Gastrocnemius medialis (tissue), 4 donors: ENCODE measurements around the gene CNP. TPM values are rescaled to one million over a fixed set of nuclear protein-coding genes. Genes with fewer than 3 reads are reported as not detected.
A peak's percentile ranks its signal among the peaks of the same experiment; 100 is the strongest.

Source experiments
- ATAC-seq, 2 donors: fragments of 150-250 bp; one replicate each; pipeline ENCODE4 v1.9.1; 2016
- DNase-seq, 2 donors: peaks; one replicate each; pipeline ENCODE4 v3.0.0-alpha.2; 2019
- H3K27ac ChIP-seq, 4 donors: fragments of 200-600 bp; sonication (generic); 1 replicate in 1 of 4; 2 replicates in 3 of 4; pipeline ENCODE4 v1.5.1; 2016 to 2018; ENCODE audit warnings: mild to moderate bottlenecking in 2 of 4, moderate library complexity in 1 of 4
- H3K27me3 ChIP-seq, 3 donors: fragments of 200-600 bp; sonication (generic) in 2 of 3; 1 replicate in 1 of 3; 2 replicates in 2 of 3; pipeline versions ENCODE4 v1.5.1 to v1.6.0; 2016 to 2019; ENCODE audit warnings: mild to moderate bottlenecking in 1 of 3, moderate library complexity in 1 of 3
- H3K36me3 ChIP-seq, 2 donors: fragments of 200-600 bp; sonication (generic) in 1 of 2; one replicate each; pipeline ENCODE4 v1.5.1; 2017 to 2018
- H3K4me1 ChIP-seq, 2 donors: fragments of 200-600 bp; sonication (generic) in 1 of 2; one replicate each; pipeline ENCODE4 v1.5.1; 2016 to 2017; ENCODE audit warnings: mild to moderate bottlenecking in 2 of 2
- H3K4me3 ChIP-seq, 4 donors: fragments of 200-600 bp; sonication (generic) in 3 of 4; 1 replicate in 1 of 4; 2 replicates in 3 of 4; pipeline ENCODE4 v1.5.1; 2016 to 2019; ENCODE audit warnings: mild to moderate bottlenecking in 2 of 4
- H3K9me3 ChIP-seq, 3 donors: fragments of 200-600 bp; sonication (generic) in 2 of 3; 1 replicate in 1 of 3; 2 replicates in 2 of 3; pipeline ENCODE4 v1.5.1; 2016 to 2019
- CTCF ChIP-seq, 5 experiments: fragments of 450-650 bp in 3 of 5; fragments of 200-600 bp in 2 of 5; sonication (generic) in 2 of 5; IDR thresholded peaks in 4 of 5; conservative IDR thresholded peaks in 1 of 5; 1 replicate in 4 of 5; 2 replicates in 1 of 5; pipeline ENCODE4 v1.5.1; 2016 to 2019; ENCODE audit warnings: antibody characterized with exemption in 5 of 5, mild to moderate bottlenecking in 3 of 5, moderate library complexity in 3 of 5
- POLR2A ChIP-seq, 2 donors: fragments of 450-650 bp; IDR thresholded peaks; one replicate each; pipeline ENCODE4 v1.6.1; 2017; ENCODE audit warnings: antibody characterized with exemption in 2 of 2, mild to moderate bottlenecking in 2 of 2, moderate library complexity in 2 of 2
- in situ Hi-C, 4 donors: fragments of 200-750 bp; cut with MboI; loops; one replicate each; pipeline versions ENCODE4 v1.15.0 to v1.8.0; 2017; ENCODE audit warnings: low sequenced_read_pairs in 4 of 4
- intact Hi-C: fragments of 100-400 bp; cut with DNase I; formaldehyde crosslinking; loops from one replicate; pipeline ENCODE4 v1.15.1; 2023; ENCODE audit warnings: low total_unique reads
- total RNA-seq, 4 donors: library from RNA; depleted of rRNA; stranded (reverse); fragments of >200 nt; gene quantifications; one replicate each; pipeline versions ENCODE4 v1.1.0 to v1.2.3, GENCODE V29; 2016

Gene CNP
- total RNA-seq, 4 donors from 2014 or later = 15.1 to 26.2 (median 20.4) TPM

GRCh38 chr17:41996855-41997164 is 30.2 kb downstream of the CNP start:
- H3K27ac ChIP-seq = no peak overlapping the region
- H3K36me3 ChIP-seq = peaks cover 4 to 85% of the 10 kb centered on the region in 2 donors
- no peak for ATAC-seq
- peaks cover 15 to 20% of the 10 kb centered on the region in 2 donors for H3K4me1 ChIP-seq
- no peak for DNase-seq
- H3K4me3 ChIP-seq = no peak overlapping the region
- no peaks in the 10 kb centered on the region for H3K27me3 ChIP-seq
- TF ChIP-seq POLR2A (IDR thresholded peaks at IDR 0.05) = no peak
- no peak for TF ChIP-seq CTCF (IDR thresholded peaks at IDR 0.05 in 4 of 5, conservative IDR thresholded peaks at IDR 0.05 in 1 of 5)
- in situ Hi-C loops (no loop called here), intact Hi-C loops (no loop called here)
- no peaks in the 10 kb centered on the region for H3K9me3 ChIP-seq

- Histone ChIP-seq H3K4me3 (no peak overlapping the region), H3K4me1 (peaks cover 10 to 11% of the 10 kb centered on the region in 2 donors), H3K27ac (no peak overlapping the region), H3K36me3 (peaks cover 4 to 74% of the 10 kb centered on the region in 2 donors), H3K9me3 (no peaks in the 10 kb centered on the region), H3K27me3 (no peaks in the 10 kb centered on the region)
- intact Hi-C loops = no loop called here
- no peak for TF ChIP-seq CTCF (IDR thresholded peaks at IDR 0.05 in 4 of 5, conservative IDR thresholded peaks at IDR 0.05 in 1 of 5)
- no peak for TF ChIP-seq POLR2A (IDR thresholded peaks at IDR 0.05)
- ATAC-seq (no peak), DNase-seq (no peak)
- in situ Hi-C loops = no loop called here
Measured at GRCh38 chr17:41998497-41998896, 31.9 kb downstream of the CNP start.

GRCh38 chr17:42000413-42001133 is 34.0 kb downstream of the CNP start:
- no peak for TF ChIP-seq POLR2A (IDR thresholded peaks at IDR 0.05)
- no peak for TF ChIP-seq CTCF (IDR thresholded peaks at IDR 0.05 in 4 of 5, conservative IDR thresholded peaks at IDR 0.05 in 1 of 5)
- Histone ChIP-seq H3K27me3 (no peaks in the 10 kb centered on the region), H3K27ac (peak overlapping the region in 3 of 4 donors; percentile 3 to 40 (median 18)), H3K36me3 (peaks cover 0 to 53% of the 10 kb centered on the region in 2 donors), H3K4me3 (no peak overlapping the region), H3K4me1 (peaks cover 14 to 28% of the 10 kb centered on the region in 2 donors), H3K9me3 (no peaks in the 10 kb centered on the region)
- in situ Hi-C loops (no loop called here), intact Hi-C loops (no loop called here)
- DNase-seq (no peak), ATAC-seq (peak in 1 of 2 donors; percentile 32)

GRCh38 chr17:42001729-42002128 is 35.1 kb downstream of the CNP start:
- in situ Hi-C loops (no loop called here), intact Hi-C loops (no loop called here)
- H3K4me1 ChIP-seq = peaks cover 15 to 29% of the 10 kb centered on the region in 2 donors
- no peak overlapping the region for H3K27ac ChIP-seq
- no peaks in the 10 kb centered on the region for H3K9me3 ChIP-seq
- ATAC-seq (no peak), DNase-seq (no peak)
- H3K4me3 ChIP-seq = no peak overlapping the region
- H3K27me3 ChIP-seq = no peaks in the 10 kb centered on the region
- H3K36me3 ChIP-seq = peaks cover 0 to 41% of the 10 kb centered on the region in 2 donors
- TF ChIP-seq POLR2A (IDR thresholded peaks at IDR 0.05) (no peak), CTCF (IDR thresholded peaks at IDR 0.05 in 4 of 5, conservative IDR thresholded peaks at IDR 0.05 in 1 of 5) (no peak)
